Gastroesophageal sphincter (tissue), 4 donors: ENCODE measurements around the gene AKR1A1. TPM values are rescaled to one million over a fixed set of nuclear protein-coding genes. Genes with fewer than 3 reads are reported as not detected.

Source experiments
- ATAC-seq: fragments of 150-250 bp; one replicate; pipeline ENCODE4 v1.9.1; 2016; ENCODE audit warnings: mild to moderate bottlenecking, moderate library complexity
- H3K27ac ChIP-seq, 4 donors: fragments of 200-600 bp; sonication (generic) in 3 of 4; 1 replicate in 3 of 4; 2 replicates in 1 of 4; pipeline ENCODE4 v1.5.1; 2016 to 2019
- H3K27me3 ChIP-seq: fragments of 200-600 bp; sonication (generic); one replicate; pipeline ENCODE4 v1.5.1; 2019
- H3K36me3 ChIP-seq, 2 donors: fragments of 200-600 bp; sonication (generic); one replicate each; pipeline ENCODE4 v1.5.1; 2019; ENCODE audit warnings: control low read depth in 1 of 2
- H3K4me1 ChIP-seq, 3 donors: fragments of 200-600 bp; sonication (generic); 1 replicate in 2 of 3; 2 replicates in 1 of 3; pipeline ENCODE4 v1.5.1; 2016 to 2019; ENCODE audit warnings: control low read depth in 2 of 3
- H3K4me3 ChIP-seq, 2 donors: fragments of 200-600 bp; sonication (generic); one replicate each; pipeline ENCODE4 v1.5.1; 2019; ENCODE audit warnings: mild to moderate bottlenecking in 1 of 2, moderate library complexity in 1 of 2
- H3K9me3 ChIP-seq, 3 donors: fragments of 200-600 bp; sonication (generic); one replicate each; pipeline ENCODE4 v1.5.1; 2017 to 2019; ENCODE audit warnings: control low read depth in 2 of 3
- EP300 ChIP-seq: sonication (generic); formaldehyde crosslinking; IDR thresholded peaks from one replicate; pipeline ENCODE4 v1.6.1; 2017; ENCODE audit warnings: antibody characterized with exemption, mild to moderate bottlenecking
- POLR2A ChIP-seq, 2 donors: fragments of 450-650 bp; IDR thresholded peaks; one replicate each; pipeline ENCODE4 v1.6.1; 2017; ENCODE audit warnings: antibody characterized with exemption in 2 of 2, mild to moderate bottlenecking in 2 of 2, moderate library complexity in 1 of 2
- POLR2AphosphoS5 ChIP-seq: sonication (generic); formaldehyde crosslinking; IDR thresholded peaks from one replicate; pipeline ENCODE4 v1.6.1; 2017; ENCODE audit warnings: antibody characterized with exemption
- WGBS, 2 donors: methylation state at CpG; one replicate each; pipeline ENCODE4 v1.1.5; 2018; ENCODE audit warnings: low coverage in 1 of 2; 5-methylcytosine and 5-hydroxymethylcytosine counted together
- total RNA-seq, 4 donors: library from RNA; depleted of rRNA; stranded (reverse); fragments of >200 nt; gene quantifications; one replicate each; pipeline ENCODE4 v1.1.0, GENCODE V29; 2016
- TF ChIP-seq, protein P1 (sequence below), 4 experiments: fragments of 200-600 bp in 2 of 4; fragments of 450-650 bp in 2 of 4; sonication (generic) in 1 of 4; IDR thresholded peaks; one replicate each; pipeline ENCODE4 v1.5.1; 2017 to 2019; ENCODE audit warnings: antibody characterized with exemption in 4 of 4, mild to moderate bottlenecking in 2 of 4, moderate library complexity in 2 of 4

Gene AKR1A1
- 10 to 100 TPM; 43.0 to 56.9 (median 46.5) TPM for total RNA-seq

DNA sequence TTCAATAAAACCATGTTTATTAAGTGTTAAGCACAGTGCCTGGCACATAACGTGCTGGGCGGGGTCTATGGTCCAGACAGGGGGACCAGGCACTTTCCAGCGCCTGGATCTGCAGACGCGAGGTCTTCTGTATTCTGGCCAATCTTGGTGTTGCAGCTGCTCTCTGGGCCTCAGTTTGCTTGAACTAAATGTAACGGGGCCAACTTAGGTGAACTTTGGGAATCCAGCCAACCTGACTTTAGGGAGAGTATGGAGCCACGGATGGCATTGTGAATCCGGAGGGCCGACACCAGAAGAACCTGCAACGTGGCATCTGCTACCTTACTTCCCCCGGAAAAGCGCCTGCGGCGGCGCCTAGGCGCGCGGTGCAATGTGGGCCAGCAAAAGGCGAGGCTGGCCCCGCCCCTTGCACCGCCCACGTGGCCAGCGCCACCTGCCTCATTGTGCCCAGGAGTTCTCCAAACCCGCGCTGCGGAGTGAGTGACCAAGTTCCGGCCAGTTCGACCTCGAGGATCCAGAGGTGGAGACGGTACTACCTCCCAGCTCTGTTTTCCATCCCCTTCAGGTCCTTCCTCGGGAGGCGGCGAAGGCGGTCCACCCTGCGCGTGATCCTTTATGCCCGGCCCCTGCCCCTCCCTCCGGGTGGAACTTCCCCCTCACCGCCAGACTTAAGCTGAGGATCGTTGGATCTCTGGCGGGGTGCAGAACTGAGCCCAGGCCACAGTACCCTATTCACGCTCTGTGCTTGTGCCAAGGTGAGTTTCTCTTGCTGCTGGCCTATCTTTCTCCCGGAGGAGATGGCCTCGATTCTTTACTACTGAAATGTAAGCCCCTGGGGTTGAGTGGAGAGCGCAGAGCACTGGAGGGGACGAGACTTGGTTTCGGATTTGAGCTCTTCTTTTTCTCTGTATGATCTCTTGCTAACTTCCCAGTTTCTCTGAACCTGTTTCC lies at the start of gene AKR1A1:
Gene AKR1A1 (plus strand): TSS at position 426 of the 951 bp plus-strand sequence. CDS start 10,969 bp downstream, outside the sequence.
- H3K4me3 ChIP-seq = peak within 1 kb of the TSS; percentile 72 to 74
- 0 to 3% methylated on average over 6 to 9 of the region's 47 CpGs for WGBS, 2 donors
- no peaks in the 10 kb centered on the region for H3K9me3 ChIP-seq
- H3K4me1 ChIP-seq = peaks cover 0 to 32% (median 7%) of the 10 kb centered on the region in 3 donors
- ATAC-seq = peak; percentile 97
- TF ChIP-seq EP300 = no peak
- TF ChIP-seq POLR2AphosphoS5 = peak; percentile 59
- TF ChIP-seq POLR2A (IDR thresholded peaks at IDR 0.05) = peak; percentile 19 to 48
- TF ChIP-seq, protein P1, sequence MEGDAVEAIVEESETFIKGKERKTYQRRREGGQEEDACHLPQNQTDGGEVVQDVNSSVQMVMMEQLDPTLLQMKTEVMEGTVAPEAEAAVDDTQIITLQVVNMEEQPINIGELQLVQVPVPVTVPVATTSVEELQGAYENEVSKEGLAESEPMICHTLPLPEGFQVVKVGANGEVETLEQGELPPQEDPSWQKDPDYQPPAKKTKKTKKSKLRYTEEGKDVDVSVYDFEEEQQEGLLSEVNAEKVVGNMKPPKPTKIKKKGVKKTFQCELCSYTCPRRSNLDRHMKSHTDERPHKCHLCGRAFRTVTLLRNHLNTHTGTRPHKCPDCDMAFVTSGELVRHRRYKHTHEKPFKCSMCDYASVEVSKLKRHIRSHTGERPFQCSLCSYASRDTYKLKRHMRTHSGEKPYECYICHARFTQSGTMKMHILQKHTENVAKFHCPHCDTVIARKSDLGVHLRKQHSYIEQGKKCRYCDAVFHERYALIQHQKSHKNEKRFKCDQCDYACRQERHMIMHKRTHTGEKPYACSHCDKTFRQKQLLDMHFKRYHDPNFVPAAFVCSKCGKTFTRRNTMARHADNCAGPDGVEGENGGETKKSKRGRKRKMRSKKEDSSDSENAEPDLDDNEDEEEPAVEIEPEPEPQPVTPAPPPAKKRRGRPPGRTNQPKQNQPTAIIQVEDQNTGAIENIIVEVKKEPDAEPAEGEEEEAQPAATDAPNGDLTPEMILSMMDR (IDR thresholded peaks at IDR 0.05) = peak in 3 of 4 experiments; percentile 28 to 38 (median 38)
- H3K36me3 ChIP-seq = peaks cover 0 to 26% of the 10 kb centered on the region in 2 donors
- H3K27ac ChIP-seq = peak within 1 kb of the TSS; percentile 62 to 94 (median 87)
- H3K27me3 ChIP-seq = no peaks in the 10 kb centered on the region

DNA sequence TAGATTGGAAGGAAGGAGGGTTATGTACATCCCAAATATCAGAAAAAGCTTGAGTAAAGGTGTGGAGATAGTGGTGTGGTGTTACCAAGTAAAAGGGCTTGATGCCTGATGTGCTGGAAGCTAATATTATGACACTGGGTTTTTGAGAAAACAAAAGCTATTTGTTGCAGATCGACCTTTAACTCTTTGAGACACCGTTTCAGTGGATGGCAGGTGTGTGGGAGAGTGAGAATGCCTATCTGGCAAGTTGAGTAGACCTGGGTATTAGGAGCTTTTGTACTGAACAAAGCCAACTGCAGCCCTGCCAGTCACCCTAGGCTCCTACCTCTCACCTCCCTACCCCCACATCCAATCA lies 49.1 kb upstream of the AKR1A1 start:
- H3K4me3 ChIP-seq = no peak overlapping the region
- H3K27me3 ChIP-seq = no peaks in the 10 kb centered on the region
- TF ChIP-seq EP300 = no peak
- TF ChIP-seq POLR2A (IDR thresholded peaks at IDR 0.05) = no peak
- no peak for TF ChIP-seq POLR2AphosphoS5
- TF ChIP-seq, protein P1 (IDR thresholded peaks at IDR 0.05) = no peak
- H3K27ac ChIP-seq = no peak overlapping the region
- peaks cover 0 to 22% (median 7%) of the 10 kb centered on the region in 3 donors for H3K4me1 ChIP-seq
- H3K9me3 ChIP-seq = no peaks in the 10 kb centered on the region
- no peaks in the 10 kb centered on the region for H3K36me3 ChIP-seq
- no peak for ATAC-seq
- 92% methylated on average over 2 of the region's 2 CpGs; no CpG with 5 or more reads in 1 of the 2 donors for WGBS, 2 donors

DNA sequence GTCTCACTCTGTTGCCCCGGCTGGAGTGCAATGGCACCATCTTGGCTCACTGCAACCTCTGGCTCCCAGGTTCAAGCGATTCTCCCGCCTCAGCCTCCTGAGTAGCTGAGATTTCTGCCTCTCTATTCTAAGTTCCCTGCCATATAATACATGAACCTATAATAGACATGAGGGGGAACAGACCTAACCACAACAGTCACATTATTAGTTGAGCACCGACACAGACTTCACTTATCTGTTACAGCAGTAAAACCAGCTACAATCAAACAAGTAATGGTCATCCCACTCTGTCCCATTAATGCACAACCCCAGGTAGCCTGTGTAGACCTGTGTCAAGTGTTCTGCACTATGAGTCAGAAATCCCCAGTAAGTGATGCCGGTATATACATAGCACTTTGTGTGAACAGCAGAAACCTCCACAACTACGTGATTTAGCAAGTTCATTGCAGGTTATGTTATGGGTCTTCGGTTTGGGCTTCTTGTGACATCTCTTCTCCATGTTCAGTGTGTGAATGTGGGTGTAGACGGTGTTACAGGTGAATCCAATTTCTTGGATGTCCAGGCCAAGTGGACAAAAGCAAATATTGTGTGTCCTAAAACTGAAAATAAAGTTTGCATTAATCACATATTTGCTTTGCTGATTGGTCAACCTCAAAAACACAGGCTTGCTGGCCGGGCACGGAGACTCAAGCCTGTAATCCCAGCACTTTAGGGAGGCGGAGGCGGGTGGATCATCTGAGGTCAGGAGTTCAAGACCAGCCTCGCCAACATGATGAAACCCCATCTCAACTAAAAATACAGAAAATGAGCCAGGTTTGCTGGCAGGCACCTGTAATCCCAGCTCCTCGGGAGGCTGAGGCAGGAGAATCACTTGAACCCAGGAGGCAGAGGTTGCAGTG lies 46.9 kb upstream of the AKR1A1 start:
- TF ChIP-seq EP300 (no peak), POLR2AphosphoS5 (no peak), POLR2A (IDR thresholded peaks at IDR 0.05) (no peak)
- TF ChIP-seq, protein P1 (IDR thresholded peaks at IDR 0.05) = no peak
- ATAC-seq = no peak
- H3K36me3 ChIP-seq = peaks cover 0 to 15% of the 10 kb centered on the region in 2 donors
- H3K27me3 ChIP-seq = no peaks in the 10 kb centered on the region
- H3K4me1 ChIP-seq = peaks cover 0 to 33% (median 7%) of the 10 kb centered on the region in 3 donors
- WGBS, 2 donors = 95 to 97% methylated on average over 8 to 11 of the region's 14 CpGs
- no peaks in the 10 kb centered on the region for H3K9me3 ChIP-seq
- no peak overlapping the region for H3K4me3 ChIP-seq
- H3K27ac ChIP-seq = no peak overlapping the region

DNA sequence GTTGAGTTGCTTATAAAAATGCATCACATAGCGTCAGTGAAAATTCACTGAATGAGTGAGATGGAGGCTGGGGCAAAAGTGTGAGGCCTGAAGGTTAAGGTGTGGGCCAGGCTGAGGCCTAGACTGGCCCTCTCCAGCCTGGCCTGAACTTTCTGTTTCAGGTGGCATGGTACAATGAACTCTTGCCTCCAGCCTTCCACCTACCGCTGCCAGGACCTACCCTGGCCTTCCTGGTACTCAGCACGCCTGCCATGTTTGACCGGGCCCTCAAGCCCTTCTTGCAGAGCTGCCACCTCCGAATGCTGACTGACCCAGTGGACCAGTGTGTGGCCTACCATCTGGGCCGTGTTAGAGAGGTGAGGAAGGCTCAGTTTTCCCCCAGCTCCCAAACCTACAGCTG lies 43.4 kb upstream of the AKR1A1 start:
- no peak for ATAC-seq
- Histone ChIP-seq H3K4me1 (peaks cover 0 to 22% (median 0%) of the 10 kb centered on the region in 3 donors), H3K4me3 (no peak overlapping the region), H3K27ac (peak overlapping the region in 2 of 4 donors; percentile 6 to 8), H3K9me3 (no peaks in the 10 kb centered on the region), H3K27me3 (no peaks in the 10 kb centered on the region), H3K36me3 (peaks cover 3 to 50% of the 10 kb centered on the region in 2 donors)
- TF ChIP-seq POLR2A (IDR thresholded peaks at IDR 0.05) (no peak), EP300 (no peak), POLR2AphosphoS5 (no peak)
- TF ChIP-seq, protein P1 (IDR thresholded peaks at IDR 0.05) = no peak
- 85 to 100% methylated on average over 1 to 6 of the region's 6 CpGs for WGBS, 2 donors
